D341Med (cell line): ENCODE results near the gene JAG2.
"Not testable (repeated sequence)": the region's sequence is repeated elsewhere in the genome, so short reads cannot be mapped to it uniquely, and the experiment has no call there.

Experiments
- DNase-seq: peaks from one replicate; pipeline ENCODE4 v3.0.0; 2012; ENCODE audit warnings: low spot score

JAG2 gene

GRCh38 chr14:105116451-105117256 lies 51.9 kb downstream of the JAG2 start:
- peak; percentile 5 for DNase-seq

DNA sequence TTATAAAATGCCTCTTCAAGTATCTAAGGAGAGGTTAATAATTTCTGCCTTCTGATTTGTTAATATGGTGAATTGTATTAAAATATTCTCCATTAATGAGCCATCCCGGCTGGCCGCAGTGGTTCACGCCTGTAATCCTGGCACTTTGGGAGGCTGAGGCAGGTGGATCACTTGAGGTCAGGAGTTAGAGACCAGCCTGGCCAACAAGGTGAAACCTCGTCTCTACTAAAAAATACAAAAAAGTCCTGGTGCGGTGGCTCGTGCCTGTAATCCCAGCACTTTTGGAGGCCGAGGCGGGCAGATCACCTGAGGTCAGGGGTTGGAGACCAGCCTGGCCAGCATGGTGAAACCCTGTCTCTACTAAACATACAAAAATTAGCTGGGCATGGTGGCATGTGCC lies 59.3 kb downstream of the JAG2 start:
- DNase-seq, result not testable (repeated sequence)

DNA sequence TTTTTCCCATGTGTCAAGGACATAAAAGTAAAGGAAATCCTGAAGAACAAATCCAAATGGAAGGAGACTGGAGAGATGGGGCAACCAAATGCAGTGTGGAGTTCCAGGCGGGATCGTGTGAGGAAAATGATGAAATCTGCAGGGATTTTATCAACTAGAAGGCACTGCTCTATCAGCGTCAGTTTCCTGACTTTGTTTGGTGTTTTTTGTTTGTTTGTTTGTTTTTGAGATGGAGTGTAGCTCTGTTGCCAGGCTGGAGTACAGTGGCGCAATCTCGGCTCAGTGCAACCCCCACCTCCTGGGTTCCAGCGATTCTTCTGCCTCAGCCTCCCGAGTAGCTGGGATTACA lies 60.1 kb downstream of the JAG2 start:
- no peak for DNase-seq

- DNase-seq, result no peak
Observed at GRCh38 chr14:105107781-105108515, 60.6 kb downstream of the JAG2 start.

DNA sequence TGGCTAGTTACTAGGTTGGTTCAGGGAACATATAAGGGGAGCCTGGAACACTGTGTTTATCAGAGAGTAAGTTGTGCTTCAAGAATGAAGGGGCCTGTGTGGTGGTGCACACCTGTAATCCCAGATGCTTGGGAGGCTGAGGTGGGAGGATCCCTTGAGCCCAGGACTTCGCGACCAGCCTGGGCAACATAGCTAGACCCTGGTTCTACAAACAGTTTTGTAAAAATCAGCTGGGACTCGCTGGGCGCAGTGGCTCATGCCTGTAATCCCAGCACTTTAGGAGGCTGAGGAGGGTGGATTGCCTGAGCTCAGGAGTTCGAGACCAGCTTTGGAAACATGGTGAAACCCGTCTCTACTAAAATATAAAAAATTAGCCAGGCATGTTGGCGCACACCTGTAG lies 61.2 kb downstream of the JAG2 start:
- no peak for DNase-seq

- no peak for DNase-seq
Observed at GRCh38 chr14:105105158-105105557, 63.4 kb downstream of the JAG2 start.

GRCh38 chr14:105102893-105103292 lies 65.7 kb downstream of the JAG2 start:
- no peak for DNase-seq

DNA sequence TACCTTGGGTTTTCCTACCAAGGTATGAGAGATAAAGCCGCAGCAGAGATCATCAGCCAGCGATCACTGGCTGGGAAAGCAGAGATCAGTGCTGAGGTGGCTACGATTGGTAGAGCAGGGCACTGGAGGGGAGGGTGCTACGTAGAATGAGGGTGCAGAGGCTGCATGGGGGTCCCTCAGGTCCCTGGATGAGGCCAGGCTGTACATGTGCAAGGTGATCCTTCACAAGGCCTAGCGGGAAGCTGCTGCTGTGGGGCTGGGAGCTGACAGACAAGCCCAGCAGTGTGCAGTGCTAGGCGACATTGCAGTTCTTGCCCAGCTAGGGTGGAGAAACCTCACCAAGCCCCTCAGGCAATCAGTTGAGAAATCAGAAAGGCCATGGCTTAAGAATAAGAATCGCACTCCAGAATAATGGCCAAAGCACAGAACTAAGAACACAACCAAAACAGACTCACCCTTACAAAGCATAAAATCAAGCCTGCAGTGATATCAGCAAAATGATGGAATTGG lies 66.2 kb downstream of the JAG2 start:
- no peak for DNase-seq

DNA sequence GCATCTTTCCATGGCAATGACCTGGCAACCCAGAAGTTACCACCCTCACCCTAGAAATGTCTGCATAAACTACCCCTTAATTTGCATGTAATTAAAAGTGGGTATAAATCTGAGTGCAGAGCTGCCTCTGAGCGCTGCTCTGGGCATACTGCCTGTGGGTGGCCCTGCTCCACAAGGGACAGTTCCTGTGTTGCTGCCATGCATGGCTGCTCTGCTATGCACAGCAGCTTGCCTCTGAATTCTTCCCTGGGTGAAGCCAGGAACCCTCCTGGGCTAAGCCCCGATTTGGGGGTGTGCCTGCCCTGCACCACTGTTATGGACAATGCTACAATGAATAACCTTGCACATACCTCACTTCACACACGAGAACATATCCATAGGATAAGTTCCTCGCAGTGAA lies 67.7 kb downstream of the JAG2 start:
- DNase-seq, result no peak

DNA sequence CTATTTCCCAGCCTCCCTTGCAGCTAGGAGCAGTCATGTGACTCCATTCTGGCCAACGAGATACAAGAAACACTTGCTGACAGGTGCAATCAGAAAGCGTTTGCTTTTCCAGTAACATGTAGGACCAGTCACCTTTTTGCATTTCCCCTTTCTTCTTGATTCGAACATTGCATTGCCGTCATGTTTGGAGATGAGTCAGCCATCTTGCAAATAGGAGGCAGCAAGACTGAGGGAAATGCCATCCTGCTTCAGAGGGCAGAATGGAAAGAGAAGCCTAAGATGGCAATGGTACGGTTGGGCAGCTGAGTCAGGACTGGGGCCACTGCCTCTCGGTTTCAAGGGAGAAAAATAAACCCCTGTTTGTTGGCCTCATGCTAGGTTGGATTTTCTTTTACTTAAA lies 68.8 kb downstream of the JAG2 start:
- no peak for DNase-seq

DNA sequence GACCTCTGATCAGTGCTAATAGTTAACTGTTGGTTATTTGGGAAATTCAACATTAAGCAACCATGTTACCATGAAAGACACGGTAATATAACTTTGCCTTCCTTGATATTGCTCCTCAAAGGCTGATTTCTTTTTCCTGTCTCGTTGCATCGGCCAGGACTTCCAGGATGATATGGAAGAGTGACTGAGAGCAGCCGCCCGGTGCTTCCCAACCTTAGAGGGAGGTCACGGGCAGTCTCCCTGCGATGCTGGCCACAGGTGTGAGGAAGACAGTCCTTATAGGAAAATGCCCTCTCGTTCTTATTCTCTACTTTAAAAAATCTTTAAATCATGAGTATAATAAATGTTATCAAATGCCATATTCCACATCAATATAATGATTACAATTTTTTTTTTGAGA lies 70.3 kb downstream of the JAG2 start:
- no peak for DNase-seq

- no peak for DNase-seq
Observed at GRCh38 chr14:105097794-105098127, 70.8 kb downstream of the JAG2 start.

DNA sequence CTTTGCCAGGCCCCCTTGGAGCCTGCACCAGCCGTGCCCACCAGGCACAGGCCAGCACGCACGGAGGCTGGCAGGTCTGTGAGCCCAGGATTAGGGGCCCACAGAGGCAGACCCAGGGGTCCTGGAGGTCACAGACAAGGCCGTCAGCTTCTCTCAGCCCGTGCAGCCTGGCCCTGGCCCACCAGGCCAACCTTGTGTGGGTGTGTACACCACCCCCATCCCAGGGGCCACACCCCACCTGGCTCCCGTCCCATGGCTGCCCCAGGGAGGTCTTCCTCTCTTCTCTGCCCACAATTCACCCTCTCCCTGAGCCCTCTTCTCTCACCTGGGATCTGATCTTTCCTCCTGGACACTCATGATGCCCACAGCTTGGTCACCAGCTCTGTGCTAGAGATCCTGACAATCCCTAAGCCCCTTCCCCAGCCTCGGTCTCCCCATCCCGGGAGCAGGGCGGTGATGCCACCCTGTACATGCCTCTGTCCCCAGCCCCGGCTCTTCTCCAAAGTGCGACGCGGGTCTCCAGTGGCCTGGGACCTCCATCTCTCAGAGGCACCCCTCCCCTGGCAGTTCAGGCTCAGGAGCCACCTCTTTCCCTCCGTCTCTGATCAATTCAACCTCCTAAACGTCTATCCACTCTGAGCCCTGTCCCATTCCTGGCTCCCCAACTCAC lies 72.2 kb downstream of the JAG2 start:
- no peak for DNase-seq

DNA sequence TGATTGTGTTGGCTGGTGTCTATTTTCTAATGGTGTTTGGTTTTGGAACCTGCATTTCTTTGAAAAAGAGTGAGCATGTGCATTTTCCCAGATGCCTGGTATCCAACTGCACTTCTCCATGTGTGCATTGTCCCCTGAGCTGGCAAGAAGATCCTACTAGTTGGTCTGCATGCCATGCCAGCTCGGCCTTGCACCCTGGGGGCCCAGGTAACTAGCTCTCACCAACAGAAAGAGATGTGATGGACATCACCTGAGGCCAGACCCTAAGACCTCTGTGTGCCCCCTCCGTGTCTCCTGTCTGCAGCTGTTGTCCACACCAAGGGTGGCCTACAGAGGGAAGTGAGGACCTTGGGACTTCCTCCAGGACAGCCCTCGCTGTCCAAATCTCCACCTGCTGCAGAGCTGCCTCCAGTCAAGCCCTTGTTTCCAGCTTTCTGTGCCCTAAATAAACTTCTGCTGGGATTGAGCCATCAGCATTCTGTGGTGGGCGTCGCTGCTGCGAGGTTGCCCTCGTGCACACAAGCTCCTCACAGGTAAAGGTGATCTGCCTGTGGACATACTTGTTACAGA lies 73.3 kb downstream of the JAG2 start:
- DNase-seq, result no peak

DNA sequence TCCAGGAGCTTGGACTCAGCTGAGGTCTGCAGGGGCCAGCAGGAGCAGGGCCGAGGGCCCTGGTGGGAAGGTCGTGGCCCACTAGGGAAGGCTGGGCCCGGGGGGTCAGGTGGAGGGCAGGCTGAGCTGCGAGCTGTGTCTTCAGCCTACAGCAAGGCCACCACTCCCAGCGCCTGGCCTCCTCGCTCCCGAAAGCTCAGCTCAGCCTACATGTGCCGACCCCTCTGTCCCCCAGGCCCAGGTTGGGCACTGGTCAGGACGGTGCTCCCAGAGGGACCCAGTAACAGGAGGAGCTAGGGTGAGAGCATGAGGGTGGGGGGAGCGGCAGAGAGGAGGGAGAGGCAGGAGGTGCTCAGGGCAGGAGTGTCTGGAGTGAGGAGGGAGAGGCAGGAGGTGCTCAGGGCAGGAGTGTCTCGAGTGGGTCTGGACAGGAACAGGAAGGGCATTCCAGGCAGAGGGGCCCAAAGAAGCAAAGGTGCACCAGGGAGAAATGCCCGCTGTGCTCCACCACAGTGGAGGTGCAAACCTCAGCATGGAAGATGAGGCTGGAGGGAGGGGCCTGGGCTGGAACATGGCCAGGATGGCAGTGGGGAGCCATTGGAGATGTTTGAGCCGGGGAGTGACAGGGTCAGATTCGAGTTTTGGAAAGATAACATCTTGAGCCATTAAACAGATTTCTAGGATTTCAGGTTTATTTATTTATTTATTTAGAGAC lies 74.2 kb downstream of the JAG2 start:
- DNase-seq, result no peak

GRCh38 chr14:105093431-105094192 lies 75.0 kb downstream of the JAG2 start:
- peak; percentile 88 for DNase-seq

DNA sequence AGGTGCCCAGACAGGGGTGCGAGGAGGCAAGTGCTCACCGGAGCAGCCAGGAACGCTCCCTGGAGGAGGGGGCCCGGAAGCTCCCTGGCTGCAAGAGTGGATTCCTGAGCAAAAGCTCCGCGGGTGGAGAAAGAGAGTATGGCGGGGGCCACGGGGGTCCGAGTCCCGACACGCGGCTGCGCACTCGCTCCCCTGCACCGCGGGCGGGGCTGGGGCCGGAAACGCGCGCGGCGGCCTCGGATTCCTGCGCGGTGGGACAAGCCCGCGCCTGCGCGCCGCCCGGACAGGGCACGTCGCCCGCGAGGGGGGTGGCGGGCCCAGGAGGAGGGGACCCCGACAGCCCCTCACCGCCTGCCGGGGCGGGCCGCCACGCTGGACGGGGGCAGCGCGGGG lies 75.5 kb downstream of the JAG2 start:
- peak; percentile 91 for DNase-seq

GRCh38 chr14:105092171-105093037 lies 76.2 kb downstream of the JAG2 start:
- peak; percentile 70 for DNase-seq

GRCh38 chr14:105091517-105092170 lies 76.9 kb downstream of the JAG2 start:
- no peak for DNase-seq

DNA sequence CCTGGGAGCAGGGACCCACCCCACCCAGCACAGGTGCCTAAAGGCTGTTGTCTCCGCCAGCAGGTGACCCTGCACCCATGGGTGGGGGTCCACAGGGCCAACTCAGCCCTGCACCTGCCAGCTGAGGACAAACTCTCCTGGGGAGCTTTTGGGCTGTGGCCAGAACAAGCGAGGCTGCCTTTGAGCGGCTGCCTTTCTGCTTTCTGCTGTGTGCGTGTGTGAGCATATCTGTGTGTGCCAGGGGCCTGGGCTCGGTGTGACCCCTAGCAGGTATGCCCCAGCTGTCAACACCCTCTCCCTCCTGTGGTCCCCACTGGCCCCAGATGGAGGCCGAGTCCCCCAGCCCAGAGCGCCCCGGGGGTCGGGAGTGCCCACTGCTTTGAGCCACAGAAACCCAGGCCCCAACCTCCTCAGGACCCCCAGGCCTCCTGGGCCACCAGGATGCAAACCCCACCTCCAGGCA lies 77.5 kb downstream of the JAG2 start:
- DNase-seq, result no peak
